HEK293 (cell line): Measurements from ENCODE around the gene RPL15.

Experiments
- GLI4 ChIP-seq: fragments of 450-650 bp; formaldehyde crosslinking; IDR thresholded peaks from 2 replicates; pipeline ENCODE4 v1.5.1; 2016; ENCODE audit warnings: missing biosample characterization, missing genetic modification characterization
- HOXD13 ChIP-seq: sonication (generic); formaldehyde crosslinking; IDR thresholded peaks from 2 replicates; pipeline ENCODE4 v1.8.0; 2022; ENCODE audit warnings: missing genetic modification reagents, borderline replicate concordance
- ZNF777 ChIP-seq: fragments of 450-650 bp; formaldehyde crosslinking; IDR thresholded peaks from 2 replicates; pipeline ENCODE4 v1.5.1; 2017; ENCODE audit warnings: missing biosample characterization, missing genetic modification characterization, borderline replicate concordance
- ZNF792 ChIP-seq: fragments of 450-650 bp; formaldehyde crosslinking; IDR thresholded peaks from 2 replicates; pipeline ENCODE4 v1.5.1; 2016; ENCODE audit warnings: missing biosample characterization, missing genetic modification characterization
- TF ChIP-seq, protein P1 (sequence below): fragments of 450-650 bp; formaldehyde crosslinking; IDR thresholded peaks from 2 replicates; pipeline ENCODE4 v1.5.1; 2016; ENCODE audit warnings: missing biosample characterization, missing genetic modification characterization
- TF ChIP-seq, protein P2 (sequence below): fragments of 450-650 bp; formaldehyde crosslinking; conservative IDR thresholded peaks from 2 replicates; pipeline ENCODE4 v1.5.1; 2016; ENCODE audit warnings: low read depth, missing biosample characterization, missing genetic modification characterization
- TF ChIP-seq, protein P3 (sequence below): fragments of 450-650 bp; formaldehyde crosslinking; IDR thresholded peaks from 2 replicates; pipeline ENCODE4 v1.5.1; 2016; ENCODE audit warnings: missing biosample characterization, missing genetic modification characterization
- TF ChIP-seq, protein P4 (sequence below): fragments of 450-650 bp; formaldehyde crosslinking; IDR thresholded peaks from 2 replicates; pipeline ENCODE4 v1.5.1; 2017; ENCODE audit warnings: missing biosample characterization, missing genetic modification characterization

DNA sequence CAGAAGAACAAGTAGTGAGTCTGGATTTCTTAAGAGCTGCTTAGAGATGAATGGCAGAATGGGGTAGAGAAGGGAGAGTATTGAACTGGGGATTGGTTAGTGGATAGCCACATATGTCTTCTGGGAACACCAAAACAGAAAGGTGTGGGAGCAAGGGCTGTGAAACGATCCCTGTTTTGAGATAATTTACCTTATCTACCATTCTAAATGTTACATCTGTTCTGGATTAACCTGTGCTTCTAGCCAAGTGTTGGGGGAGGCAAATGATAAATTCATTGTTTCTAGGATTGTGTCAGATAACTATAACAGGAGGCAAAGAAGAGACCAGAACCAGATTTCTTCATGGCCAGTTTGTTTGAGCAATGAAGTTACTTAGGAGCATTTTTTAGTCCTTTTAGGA is 36.6 kb downstream of the RPL15 start:
- TF ChIP-seq HOXD13 (CRISPR knock-in tag) (no peak), ZNF792 (tag by site-specific recombination) (no peak), GLI4 (tag by site-specific recombination) (no peak), ZNF777 (tag by site-specific recombination) (no peak)
- TF ChIP-seq, protein P1, sequence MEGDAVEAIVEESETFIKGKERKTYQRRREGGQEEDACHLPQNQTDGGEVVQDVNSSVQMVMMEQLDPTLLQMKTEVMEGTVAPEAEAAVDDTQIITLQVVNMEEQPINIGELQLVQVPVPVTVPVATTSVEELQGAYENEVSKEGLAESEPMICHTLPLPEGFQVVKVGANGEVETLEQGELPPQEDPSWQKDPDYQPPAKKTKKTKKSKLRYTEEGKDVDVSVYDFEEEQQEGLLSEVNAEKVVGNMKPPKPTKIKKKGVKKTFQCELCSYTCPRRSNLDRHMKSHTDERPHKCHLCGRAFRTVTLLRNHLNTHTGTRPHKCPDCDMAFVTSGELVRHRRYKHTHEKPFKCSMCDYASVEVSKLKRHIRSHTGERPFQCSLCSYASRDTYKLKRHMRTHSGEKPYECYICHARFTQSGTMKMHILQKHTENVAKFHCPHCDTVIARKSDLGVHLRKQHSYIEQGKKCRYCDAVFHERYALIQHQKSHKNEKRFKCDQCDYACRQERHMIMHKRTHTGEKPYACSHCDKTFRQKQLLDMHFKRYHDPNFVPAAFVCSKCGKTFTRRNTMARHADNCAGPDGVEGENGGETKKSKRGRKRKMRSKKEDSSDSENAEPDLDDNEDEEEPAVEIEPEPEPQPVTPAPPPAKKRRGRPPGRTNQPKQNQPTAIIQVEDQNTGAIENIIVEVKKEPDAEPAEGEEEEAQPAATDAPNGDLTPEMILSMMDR (tag by site-specific recombination) = no peak
- TF ChIP-seq, protein P2, sequence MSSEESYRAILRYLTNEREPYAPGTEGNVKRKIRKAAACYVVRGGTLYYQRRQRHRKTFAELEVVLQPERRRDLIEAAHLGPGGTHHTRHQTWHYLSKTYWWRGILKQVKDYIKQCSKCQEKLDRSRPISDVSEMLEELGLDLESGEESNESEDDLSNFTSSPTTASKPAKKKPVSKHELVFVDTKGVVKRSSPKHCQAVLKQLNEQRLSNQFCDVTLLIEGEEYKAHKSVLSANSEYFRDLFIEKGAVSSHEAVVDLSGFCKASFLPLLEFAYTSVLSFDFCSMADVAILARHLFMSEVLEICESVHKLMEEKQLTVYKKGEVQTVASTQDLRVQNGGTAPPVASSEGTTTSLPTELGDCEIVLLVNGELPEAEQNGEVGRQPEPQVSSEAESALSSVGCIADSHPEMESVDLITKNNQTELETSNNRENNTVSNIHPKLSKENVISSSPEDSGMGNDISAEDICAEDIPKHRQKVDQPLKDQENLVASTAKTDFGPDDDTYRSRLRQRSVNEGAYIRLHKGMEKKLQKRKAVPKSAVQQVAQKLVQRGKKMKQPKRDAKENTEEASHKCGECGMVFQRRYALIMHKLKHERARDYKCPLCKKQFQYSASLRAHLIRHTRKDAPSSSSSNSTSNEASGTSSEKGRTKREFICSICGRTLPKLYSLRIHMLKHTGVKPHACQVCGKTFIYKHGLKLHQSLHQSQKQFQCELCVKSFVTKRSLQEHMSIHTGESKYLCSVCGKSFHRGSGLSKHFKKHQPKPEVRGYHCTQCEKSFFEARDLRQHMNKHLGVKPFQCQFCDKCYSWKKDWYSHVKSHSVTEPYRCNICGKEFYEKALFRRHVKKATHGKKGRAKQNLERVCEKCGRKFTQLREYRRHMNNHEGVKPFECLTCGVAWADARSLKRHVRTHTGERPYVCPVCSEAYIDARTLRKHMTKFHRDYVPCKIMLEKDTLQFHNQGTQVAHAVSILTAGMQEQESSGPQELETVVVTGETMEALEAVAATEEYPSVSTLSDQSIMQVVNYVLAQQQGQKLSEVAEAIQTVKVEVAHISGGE (tag by site-specific recombination) = no peak
- TF ChIP-seq, protein P3, sequence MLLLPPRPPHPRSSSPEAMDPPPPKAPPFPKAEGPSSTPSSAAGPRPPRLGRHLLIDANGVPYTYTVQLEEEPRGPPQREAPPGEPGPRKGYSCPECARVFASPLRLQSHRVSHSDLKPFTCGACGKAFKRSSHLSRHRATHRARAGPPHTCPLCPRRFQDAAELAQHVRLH (tag by site-specific recombination) = no peak
- TF ChIP-seq, protein P4, sequence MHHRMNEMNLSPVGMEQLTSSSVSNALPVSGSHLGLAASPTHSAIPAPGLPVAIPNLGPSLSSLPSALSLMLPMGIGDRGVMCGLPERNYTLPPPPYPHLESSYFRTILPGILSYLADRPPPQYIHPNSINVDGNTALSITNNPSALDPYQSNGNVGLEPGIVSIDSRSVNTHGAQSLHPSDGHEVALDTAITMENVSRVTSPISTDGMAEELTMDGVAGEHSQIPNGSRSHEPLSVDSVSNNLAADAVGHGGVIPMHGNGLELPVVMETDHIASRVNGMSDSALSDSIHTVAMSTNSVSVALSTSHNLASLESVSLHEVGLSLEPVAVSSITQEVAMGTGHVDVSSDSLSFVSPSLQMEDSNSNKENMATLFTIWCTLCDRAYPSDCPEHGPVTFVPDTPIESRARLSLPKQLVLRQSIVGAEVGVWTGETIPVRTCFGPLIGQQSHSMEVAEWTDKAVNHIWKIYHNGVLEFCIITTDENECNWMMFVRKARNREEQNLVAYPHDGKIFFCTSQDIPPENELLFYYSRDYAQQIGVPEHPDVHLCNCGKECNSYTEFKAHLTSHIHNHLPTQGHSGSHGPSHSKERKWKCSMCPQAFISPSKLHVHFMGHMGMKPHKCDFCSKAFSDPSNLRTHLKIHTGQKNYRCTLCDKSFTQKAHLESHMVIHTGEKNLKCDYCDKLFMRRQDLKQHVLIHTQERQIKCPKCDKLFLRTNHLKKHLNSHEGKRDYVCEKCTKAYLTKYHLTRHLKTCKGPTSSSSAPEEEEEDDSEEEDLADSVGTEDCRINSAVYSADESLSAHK (tag by site-specific recombination) = no peak
